Testis (tissue), 2 donors: ENCODE results near the gene TRIM41.

Source experiments
- POLR2A ChIP-seq: fragments of 450-650 bp; IDR thresholded peaks from one replicate; pipeline ENCODE4 v1.6.1; 2017; ENCODE audit warnings: antibody characterized with exemption, mild to moderate bottlenecking, moderate library complexity
- TF ChIP-seq, protein P1 (sequence below), 3 experiments: fragments of 450-650 bp in 2 of 3; fragments of 200-600 bp in 1 of 3; sonication (generic) in 1 of 3; IDR thresholded peaks; one replicate each; pipeline ENCODE4 v1.5.1; 2016 to 2019; ENCODE audit warnings: antibody characterized with exemption in 3 of 3, mild to moderate bottlenecking in 2 of 3, moderate library complexity in 1 of 3

GRCh38 chr5:181259974-181260719 lies 37.1 kb downstream of the TRIM41 start:
- TF ChIP-seq POLR2A: no peak
- TF ChIP-seq, protein P1, sequence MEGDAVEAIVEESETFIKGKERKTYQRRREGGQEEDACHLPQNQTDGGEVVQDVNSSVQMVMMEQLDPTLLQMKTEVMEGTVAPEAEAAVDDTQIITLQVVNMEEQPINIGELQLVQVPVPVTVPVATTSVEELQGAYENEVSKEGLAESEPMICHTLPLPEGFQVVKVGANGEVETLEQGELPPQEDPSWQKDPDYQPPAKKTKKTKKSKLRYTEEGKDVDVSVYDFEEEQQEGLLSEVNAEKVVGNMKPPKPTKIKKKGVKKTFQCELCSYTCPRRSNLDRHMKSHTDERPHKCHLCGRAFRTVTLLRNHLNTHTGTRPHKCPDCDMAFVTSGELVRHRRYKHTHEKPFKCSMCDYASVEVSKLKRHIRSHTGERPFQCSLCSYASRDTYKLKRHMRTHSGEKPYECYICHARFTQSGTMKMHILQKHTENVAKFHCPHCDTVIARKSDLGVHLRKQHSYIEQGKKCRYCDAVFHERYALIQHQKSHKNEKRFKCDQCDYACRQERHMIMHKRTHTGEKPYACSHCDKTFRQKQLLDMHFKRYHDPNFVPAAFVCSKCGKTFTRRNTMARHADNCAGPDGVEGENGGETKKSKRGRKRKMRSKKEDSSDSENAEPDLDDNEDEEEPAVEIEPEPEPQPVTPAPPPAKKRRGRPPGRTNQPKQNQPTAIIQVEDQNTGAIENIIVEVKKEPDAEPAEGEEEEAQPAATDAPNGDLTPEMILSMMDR (IDR thresholded peaks at IDR 0.05): no peak
